PFSK-1 (cell line): Measurements from ENCODE around the gene ACOX3.

Source experiments
- FOXP2 ChIP-seq: optimal IDR thresholded peaks from 2 replicates; pipeline ENCODE3; 2011; ENCODE audit warnings: borderline replicate concordance, control low read depth, inconsistent platforms; ENCODE audit not compliant: insufficient read depth; ENCODE audit errors: extremely low read length, extremely low read depth
- POLR2AphosphoS5 ChIP-seq: IDR thresholded peaks from 2 replicates; pipeline ENCODE4 v1.6.1; 2012; ENCODE audit warnings: low read depth, mild to moderate bottlenecking, control low read depth, low read length, moderate library complexity
- SIN3A ChIP-seq: IDR thresholded peaks from 2 replicates; pipeline ENCODE4 v1.6.1; 2012; ENCODE audit warnings: mild to moderate bottlenecking, low read length, moderate library complexity, borderline replicate concordance; ENCODE audit not compliant: insufficient read depth
- TAF1 ChIP-seq: IDR thresholded peaks from 2 replicates; pipeline ENCODE4 v1.6.1; 2012; ENCODE audit warnings: low read length, control low read depth, borderline replicate concordance; ENCODE audit not compliant: insufficient read depth
- TF ChIP-seq, protein P1 (sequence below), 2 experiments: IDR thresholded peaks; 2 replicates each; pipeline versions ENCODE4 v1.6.1 to v1.8.0; 2011 to 2012; ENCODE audit warnings: low read depth in 2 of 2, low read length in 2 of 2, control low read depth in 1 of 2, inconsistent platforms in 1 of 2, mild to moderate bottlenecking in 1 of 2, moderate library complexity in 1 of 2; ENCODE audit not compliant: insufficient read depth in 1 of 2

Gene ACOX3

DNA sequence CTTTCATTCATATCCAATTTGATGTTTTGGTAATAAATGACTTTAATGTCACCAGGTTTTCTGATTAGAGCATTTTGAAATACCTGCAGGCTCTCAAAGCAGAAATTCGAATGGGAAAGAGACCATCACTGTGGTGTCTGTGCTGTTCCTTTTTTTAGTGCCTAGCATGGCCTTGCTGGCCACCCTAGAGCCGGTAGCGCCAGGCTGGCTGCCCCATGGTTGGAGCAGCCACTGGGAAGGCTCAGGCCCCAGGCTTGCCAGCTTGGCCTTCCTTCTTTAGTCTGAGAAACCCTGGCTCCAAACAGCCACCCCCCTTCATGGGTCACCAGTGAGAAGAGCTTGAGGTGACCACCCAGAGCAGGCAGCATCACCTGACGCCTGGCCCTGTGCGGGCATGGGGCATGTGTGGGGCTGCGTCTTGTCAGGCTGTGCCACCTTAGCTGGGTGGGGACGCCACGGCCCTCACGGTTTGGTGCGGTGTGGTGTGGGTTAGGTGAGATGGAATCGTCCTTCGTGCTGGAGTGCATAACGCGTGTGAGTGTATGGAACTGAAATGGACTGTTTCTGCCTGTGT, 30.0 kb upstream of the ACOX3 start:
- TF ChIP-seq POLR2AphosphoS5: no peak
- TF ChIP-seq, protein P1, sequence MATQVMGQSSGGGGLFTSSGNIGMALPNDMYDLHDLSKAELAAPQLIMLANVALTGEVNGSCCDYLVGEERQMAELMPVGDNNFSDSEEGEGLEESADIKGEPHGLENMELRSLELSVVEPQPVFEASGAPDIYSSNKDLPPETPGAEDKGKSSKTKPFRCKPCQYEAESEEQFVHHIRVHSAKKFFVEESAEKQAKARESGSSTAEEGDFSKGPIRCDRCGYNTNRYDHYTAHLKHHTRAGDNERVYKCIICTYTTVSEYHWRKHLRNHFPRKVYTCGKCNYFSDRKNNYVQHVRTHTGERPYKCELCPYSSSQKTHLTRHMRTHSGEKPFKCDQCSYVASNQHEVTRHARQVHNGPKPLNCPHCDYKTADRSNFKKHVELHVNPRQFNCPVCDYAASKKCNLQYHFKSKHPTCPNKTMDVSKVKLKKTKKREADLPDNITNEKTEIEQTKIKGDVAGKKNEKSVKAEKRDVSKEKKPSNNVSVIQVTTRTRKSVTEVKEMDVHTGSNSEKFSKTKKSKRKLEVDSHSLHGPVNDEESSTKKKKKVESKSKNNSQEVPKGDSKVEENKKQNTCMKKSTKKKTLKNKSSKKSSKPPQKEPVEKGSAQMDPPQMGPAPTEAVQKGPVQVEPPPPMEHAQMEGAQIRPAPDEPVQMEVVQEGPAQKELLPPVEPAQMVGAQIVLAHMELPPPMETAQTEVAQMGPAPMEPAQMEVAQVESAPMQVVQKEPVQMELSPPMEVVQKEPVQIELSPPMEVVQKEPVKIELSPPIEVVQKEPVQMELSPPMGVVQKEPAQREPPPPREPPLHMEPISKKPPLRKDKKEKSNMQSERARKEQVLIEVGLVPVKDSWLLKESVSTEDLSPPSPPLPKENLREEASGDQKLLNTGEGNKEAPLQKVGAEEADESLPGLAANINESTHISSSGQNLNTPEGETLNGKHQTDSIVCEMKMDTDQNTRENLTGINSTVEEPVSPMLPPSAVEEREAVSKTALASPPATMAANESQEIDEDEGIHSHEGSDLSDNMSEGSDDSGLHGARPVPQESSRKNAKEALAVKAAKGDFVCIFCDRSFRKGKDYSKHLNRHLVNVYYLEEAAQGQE (IDR thresholded peaks at IDR 0.05; ENCODE audit: insufficient read depth in 1 of 2, low read depth in 2 of 2, low read length in 2 of 2): no peak

DNA sequence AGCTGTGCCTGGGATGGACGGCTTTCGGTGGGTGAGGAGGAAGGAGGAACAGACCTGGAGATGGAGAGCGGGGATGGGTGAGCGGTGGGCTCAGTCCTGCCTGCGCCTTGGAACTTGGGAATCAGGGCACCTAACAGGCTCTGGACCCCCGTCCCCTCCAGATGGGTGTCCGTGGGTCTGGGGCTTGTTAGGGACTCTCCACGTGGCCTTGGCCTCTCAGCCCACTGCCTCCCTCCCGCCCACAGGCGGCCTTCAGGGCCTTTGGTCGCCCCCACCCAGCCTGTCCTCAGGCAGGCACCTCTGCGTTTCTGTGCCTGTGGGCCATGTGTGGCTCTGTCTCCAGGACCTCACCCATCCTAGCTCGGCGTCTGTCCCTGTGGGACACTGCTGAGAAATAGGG, 29.0 kb upstream of the ACOX3 start:
- no peak for TF ChIP-seq FOXP2

DNA sequence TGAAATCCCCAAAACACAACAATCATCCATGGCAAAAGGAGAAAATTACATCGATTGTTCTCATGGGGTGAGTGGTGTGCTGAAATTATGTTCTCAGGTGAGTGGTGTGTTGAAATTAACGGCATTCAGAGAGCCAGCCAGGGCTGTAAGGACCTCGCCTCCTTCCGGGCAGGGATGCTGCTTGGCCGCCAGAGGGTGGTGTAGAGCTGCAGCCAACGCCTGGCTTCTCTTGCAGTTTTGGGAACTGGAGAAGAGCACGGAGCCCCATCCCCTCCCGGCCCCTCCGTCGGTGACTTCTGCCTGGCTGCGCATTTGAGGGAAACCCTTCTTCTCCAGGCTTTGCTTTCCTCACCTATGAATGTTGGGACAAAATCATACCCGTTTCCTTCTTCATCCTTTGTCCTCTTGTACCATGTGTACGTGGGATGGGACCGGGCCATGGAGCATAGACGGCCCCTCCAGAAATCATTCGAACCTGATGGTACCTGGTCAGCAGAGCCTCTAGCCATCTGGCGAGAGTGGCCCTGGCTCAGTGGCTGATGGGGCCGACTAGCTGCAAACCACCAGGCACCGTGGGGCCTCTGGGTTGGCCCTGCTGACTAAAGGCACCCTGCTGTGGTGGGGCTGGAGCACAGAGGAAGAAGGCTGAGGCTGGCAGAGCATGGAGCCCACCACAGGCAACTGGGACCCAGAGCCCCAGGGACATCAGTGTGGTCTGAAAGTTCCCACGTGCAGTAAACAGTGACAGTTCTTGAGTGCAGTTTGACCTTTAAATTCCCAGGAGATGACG, 28.4 kb upstream of the ACOX3 start:
- TF ChIP-seq POLR2AphosphoS5: no peak
- TF ChIP-seq, protein P1 (IDR thresholded peaks at IDR 0.05; ENCODE audit: insufficient read depth in 1 of 2, low read depth in 2 of 2, low read length in 2 of 2): no peak
- no peak for TF ChIP-seq SIN3A

DNA sequence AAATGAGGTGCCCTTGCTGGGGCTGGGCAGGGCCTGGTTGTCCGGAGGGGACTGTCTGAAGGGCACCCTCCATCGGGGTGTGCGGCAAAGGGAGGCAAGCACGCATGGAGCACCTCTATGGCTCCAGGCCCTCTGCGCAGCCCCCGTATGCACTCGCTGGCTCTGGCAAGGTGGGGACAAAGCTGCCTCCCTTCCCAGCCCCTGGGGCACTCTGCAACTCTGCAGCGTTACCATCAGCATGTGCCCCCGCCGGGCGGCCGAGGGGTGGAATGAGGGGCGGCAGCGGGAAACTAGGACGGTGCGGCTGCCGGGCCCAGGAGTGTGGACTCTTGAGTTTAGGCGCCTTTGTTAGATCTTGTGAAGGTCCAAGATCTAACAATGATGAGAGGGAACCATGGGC, 26.5 kb upstream of the ACOX3 start:
- TF ChIP-seq SIN3A (no peak), TAF1 (no peak), POLR2AphosphoS5 (no peak), FOXP2 (no peak)
- TF ChIP-seq, protein P1 (IDR thresholded peaks at IDR 0.05; ENCODE audit: insufficient read depth in 1 of 2, low read depth in 2 of 2, low read length in 2 of 2): no peak

DNA sequence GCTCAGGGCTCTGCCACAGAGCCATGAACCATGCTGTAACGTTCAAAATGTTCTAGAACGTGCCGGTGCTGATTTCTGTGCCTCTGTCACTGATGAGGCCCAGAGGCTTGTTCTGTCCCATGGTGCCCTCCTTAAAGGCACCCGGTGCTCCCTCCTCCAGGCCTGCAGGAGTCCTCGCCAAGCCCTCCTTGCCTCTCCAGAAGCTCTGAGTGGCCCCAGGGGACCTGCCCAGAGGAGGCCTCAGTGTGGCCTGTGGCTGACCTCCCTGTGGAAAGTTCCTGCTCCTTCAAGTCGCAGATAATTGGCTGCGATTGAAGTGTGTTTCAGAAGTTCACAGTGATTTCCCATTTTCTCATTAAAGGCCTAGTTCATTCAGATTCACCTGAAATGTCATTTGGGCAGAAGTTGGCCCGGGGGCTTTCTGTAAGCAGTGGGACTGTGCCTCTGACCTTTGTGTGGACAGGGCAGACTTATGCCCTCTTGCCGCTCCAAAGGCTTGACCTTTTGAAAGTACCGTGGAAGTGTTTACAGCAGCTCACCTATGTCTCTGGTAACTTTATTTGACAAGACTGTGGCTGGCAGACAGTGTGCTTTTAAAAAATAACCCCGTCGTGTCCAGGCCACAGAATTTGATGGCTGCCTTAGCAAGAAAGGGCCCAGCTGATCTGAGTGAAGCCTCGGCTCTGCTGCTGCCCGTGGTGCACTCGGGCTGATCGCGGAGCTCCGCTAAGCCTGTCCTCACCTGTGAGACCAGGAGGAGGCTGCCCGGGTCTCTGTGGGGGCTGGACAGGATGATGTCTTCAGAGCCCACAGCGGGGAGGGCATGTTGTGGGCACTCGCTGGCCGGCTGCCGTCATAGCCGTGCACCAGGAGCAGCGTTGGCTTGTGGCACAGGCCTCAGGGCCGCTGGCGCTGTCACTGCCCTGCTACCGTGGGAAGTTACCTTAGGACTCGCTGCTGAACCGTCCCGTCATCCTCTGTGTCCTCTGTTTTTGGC, 25.4 kb upstream of the ACOX3 start:
- TF ChIP-seq SIN3A: no peak

DNA sequence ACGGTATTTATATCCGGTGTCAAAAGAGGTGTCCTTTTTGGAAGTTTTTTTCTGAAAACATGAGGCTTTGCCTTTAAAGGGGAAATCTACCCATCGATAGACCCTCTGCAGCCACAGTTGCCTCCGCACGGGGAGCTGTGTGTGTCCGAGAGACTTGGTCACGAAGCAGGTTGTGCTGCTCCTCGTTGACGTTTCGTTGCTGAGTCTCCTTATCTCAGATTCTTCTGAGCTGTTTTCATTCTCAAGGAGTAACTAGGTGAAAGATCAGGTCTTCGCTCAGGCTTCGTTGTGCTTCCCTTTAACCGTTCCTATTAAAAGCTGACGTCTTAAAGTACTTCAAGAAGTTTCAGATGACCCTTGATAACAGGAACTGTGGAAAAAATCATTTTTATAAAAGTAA, 23.9 kb upstream of the ACOX3 start:
- TF ChIP-seq POLR2AphosphoS5 (no peak), FOXP2 (no peak), SIN3A (no peak)
- TF ChIP-seq, protein P1 (IDR thresholded peaks at IDR 0.05; ENCODE audit: insufficient read depth in 1 of 2, low read depth in 2 of 2, low read length in 2 of 2): no peak
